GM18520 (cell line): Measurements from ENCODE around the gene GNB5.

Experiments used
- ATAC-seq: cut with Tn5 transposase; IDR thresholded peaks from one replicate; pipeline ENCODE4 v1.9.1; 2021; ENCODE audit not compliant: unreplicated experiment

Gene GNB5

DNA sequence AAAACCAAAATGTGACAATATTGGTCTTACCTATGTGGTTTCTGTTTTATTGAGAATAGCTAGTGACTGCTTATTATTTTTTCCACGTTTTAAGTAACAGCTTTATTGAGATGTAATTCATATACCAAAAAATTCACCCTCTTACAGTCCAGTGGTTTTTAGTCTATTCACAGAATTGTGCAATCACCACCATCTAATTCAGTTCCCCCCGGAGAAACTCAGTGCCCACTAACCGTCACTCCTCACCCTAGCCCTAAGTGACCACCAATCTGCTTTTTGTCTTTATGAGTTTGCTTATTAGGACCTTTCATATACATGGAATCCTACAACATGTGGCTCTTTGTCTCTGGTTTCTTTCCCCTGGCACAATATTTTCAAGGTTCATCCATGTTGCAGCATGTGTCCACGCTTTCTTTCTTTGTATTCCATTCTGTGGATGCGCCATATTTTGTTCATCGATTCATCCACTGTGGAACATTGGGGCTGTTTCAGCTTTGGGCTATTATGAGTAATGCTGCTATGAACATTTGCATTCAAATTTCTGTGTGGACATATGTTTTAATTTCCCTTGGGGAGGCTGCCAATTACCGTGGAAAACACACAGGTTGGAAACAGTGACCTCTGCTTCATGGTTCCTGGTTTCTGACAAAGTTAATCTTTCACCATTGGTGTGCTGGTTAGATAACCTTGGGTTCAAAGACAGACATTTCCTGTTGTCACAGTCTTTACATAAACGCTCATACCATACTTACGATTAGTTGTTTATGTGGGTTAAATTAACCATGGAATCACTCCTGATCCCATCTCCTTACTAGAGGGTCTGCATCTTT is 75.4 kb downstream of the GNB5 start:
- ATAC-seq = no peak

GRCh38 chr15:52114261-52115055 is 76.7 kb downstream of the GNB5 start:
- ATAC-seq = no peak

- no peak for ATAC-seq
Observed at GRCh38 chr15:52113708-52114107, 77.5 kb downstream of the GNB5 start.

GRCh38 chr15:52113235-52113634 is 78.0 kb downstream of the GNB5 start:
- ATAC-seq = no peak

- ATAC-seq = no peak
Observed at GRCh38 chr15:52112203-52112750, 78.9 kb downstream of the GNB5 start.

- no peak for ATAC-seq
Observed at GRCh38 chr15:52111517-52112202, 79.5 kb downstream of the GNB5 start.

GRCh38 chr15:52109559-52110451 is 81.4 kb downstream of the GNB5 start:
- ATAC-seq = peak; percentile 54

- ATAC-seq = no peak
Observed at GRCh38 chr15:52107238-52107637, 84.0 kb downstream of the GNB5 start.

DNA sequence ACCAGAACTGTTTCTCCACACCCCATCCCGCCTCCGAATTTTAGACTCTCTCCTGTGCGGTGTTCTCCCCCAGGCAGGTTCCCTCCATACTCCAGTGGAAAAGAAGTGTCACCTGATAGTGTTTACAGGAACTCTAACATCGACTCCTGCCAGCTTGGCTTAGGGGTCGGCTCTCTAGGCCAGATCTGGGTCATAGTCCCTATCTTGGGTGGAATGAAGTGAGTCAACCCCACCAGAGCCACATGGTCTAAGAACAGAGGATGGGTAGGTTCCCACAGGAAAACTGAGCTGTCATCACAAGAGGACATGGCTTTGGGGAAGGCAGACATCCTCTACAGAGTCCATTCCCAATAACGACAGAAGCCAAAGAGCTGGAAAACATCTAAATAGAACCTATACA is 84.6 kb downstream of the GNB5 start:
- ATAC-seq = no peak

- no peak for ATAC-seq
Observed at GRCh38 chr15:52105846-52106245, 85.3 kb downstream of the GNB5 start.

- no peak for ATAC-seq
Observed at GRCh38 chr15:52104532-52105004, 86.6 kb downstream of the GNB5 start.

- ATAC-seq = peak; percentile 54
Observed at GRCh38 chr15:52103217-52104207, 87.7 kb downstream of the GNB5 start.

DNA sequence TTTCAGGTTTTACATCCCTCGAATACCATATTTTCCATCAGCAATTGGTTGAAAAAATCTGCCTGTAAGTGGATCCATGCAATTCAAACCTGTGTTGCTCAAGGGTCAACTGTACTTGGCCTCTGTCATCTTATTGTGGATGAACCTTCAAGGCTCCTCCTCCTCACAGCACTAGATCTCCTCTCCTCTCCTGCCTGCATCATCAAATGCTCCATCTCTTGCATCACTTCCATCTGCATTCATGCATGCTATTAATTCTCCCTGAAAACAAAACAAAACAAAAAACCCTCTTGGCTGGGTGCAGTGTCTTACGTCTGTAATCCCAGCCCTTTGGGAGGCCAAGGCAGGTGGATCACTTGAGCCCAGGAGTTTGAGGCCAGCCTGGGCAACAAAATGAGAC is 88.7 kb downstream of the GNB5 start:
- no peak for ATAC-seq

- peak; percentile 27 for ATAC-seq
Observed at GRCh38 chr15:52101542-52102323, 89.5 kb downstream of the GNB5 start.

- no peak for ATAC-seq
Observed at GRCh38 chr15:52100807-52101442, 90.3 kb downstream of the GNB5 start.

DNA sequence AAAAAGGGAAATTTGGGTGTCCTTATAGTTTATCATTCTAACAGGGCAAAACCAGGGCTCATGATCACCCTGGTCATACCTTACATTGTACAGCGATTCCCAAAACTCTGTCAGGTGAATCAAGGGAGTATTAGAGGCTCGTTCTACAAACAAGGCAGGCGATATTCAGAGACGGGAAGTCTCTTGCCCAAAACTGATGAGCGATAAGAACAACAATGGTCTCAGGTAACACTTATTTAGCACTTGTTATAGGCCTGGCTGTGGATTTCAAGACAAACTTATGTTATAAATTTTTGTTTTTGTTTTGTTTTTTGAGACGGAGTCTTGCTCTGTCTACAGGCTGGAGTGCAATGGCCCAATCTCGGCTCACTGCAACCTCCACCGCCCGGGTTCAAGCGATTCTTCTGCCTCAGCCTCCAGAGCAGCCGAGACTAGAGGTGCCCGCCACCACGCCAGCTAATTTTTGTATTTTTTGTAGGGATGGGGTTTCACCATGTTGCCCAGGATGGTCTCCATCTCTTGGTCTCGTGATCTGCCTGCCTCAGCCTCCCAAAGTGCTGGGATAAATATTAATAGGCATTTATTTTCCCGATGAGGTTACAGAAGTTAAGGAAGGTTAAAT is 91.4 kb downstream of the GNB5 start:
- no peak for ATAC-seq

DNA sequence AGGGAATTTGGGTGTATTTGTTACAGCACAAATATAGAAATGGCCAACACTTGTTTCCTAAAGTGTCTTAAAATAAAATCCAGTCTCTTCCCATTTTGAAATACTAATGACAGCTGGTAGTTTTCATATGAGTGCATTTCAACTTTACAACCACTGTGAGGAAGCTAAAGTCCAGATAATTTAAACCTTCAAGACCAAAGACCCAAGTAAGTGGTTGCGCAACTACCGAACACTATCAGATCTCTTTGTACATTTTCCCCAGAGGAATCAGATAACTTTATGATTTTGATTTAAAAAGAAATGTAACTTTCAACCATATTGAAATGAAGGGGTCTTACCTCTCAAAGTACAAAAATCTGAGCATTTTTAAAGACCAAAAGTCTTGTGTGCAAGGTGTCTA is 92.9 kb downstream of the GNB5 start:
- no peak for ATAC-seq
